ENCODE data around the gene PTPRN2.

The PTPRN2 gene

DNA sequence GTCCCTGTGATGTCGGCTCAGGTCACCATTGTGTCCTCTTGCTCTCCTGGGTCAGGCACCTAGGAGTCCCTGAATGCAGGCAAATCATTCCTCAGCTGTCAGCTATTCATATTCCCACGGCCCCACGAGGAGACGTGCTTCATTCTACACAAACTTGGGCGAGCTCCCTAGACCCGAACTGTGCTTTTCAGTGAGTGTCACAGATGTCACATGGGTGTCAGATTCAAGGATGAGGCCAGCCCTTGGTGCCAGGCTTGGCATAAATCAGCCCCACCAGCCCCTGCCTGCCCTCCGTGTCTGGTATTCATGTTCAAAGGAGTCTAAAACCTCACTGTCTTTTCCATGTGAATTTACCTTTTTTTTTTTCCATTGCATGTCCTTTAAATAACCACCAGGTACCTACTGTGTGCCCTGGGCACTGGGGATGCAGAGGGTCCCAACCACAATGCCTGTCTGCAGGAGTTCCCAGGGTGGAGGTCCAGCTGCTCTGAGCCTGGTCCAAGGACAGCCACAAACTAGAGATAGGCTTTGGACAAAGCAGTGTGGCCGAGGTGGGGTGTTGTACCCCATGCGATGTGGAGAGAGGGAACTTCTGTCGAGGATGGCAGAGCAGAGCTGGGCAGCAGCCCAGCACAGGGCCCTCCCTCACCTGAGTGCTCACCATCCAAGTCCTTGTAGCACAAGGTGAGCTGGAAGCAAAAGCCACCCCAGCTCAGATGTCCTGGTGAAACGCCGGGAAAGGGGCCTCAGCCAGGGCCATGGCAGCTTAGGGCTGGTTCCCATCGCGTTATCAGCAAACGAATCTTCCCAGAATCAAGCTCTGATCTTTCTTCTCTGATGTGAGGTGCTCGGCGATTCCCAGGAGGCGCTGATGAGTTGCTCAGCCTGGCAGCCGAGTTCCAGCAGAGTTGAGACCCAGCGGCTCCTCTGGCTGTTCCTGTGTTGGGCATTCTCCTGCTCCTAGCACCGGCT, 611.9 kb downstream of the PTPRN2 start:
- no peak for ATAC-seq (replicated peaks; ENCODE audit: extremely low read depth, poor library complexity, severe bottlenecking)
- Mint-ChIP-seq H3K27ac (ENCODE audit: low read depth) (no peak overlapping the region), H3K27me3 (peaks cover 23% of the 10 kb centered on the region), H3K36me3 (ENCODE audit: insufficient read depth) (peaks cover 2% of the 10 kb centered on the region), H3K9me3 (no peaks in the 10 kb centered on the region), H3K4me3 (no peak overlapping the region), H3K4me1 (no peaks in the 10 kb centered on the region)
- DNase-seq (ENCODE audit: low spot score in 2 of 2) = no peak

DNA sequence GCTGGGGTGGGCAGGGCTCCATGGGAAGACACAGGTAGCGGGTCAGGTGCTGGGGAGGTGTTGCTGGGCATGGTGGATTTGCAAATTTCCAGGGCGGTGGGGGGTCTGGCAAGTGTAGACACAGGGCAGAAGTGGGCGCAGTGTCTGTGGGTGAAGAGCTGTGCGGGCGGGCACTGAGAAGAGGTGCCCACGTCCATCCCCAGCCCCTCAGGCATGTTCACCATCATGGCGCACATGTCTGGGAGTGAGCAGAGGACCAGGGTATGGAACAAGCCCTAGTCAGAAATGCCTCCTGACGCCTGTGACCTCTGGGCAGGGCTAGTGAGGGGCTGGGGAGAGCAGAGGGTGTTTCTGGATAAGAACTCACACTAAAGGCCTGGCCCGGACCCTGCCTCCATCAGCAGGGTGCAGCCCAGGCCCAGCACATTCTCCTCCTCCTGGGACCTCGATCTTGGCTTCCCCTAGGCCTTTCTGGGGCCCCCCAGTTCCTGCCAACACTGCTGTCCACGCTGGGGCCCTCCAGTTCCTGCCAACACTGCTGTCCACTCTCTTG, 612.9 kb downstream of the PTPRN2 start:
- H3K27me3 Mint-ChIP-seq = peaks cover 23% of the 10 kb centered on the region
- ATAC-seq (replicated peaks; ENCODE audit: extremely low read depth, poor library complexity, severe bottlenecking) = no peak
- no peak for DNase-seq (ENCODE audit: low spot score in 2 of 2)
- H3K9me3 Mint-ChIP-seq = no peaks in the 10 kb centered on the region
- H3K36me3 Mint-ChIP-seq (ENCODE audit: insufficient read depth) = peaks cover 2% of the 10 kb centered on the region
- H3K27ac Mint-ChIP-seq (ENCODE audit: low read depth) = no peak overlapping the region
- no peaks in the 10 kb centered on the region for H3K4me1 Mint-ChIP-seq
- H3K4me3 Mint-ChIP-seq = no peak overlapping the region

DNA sequence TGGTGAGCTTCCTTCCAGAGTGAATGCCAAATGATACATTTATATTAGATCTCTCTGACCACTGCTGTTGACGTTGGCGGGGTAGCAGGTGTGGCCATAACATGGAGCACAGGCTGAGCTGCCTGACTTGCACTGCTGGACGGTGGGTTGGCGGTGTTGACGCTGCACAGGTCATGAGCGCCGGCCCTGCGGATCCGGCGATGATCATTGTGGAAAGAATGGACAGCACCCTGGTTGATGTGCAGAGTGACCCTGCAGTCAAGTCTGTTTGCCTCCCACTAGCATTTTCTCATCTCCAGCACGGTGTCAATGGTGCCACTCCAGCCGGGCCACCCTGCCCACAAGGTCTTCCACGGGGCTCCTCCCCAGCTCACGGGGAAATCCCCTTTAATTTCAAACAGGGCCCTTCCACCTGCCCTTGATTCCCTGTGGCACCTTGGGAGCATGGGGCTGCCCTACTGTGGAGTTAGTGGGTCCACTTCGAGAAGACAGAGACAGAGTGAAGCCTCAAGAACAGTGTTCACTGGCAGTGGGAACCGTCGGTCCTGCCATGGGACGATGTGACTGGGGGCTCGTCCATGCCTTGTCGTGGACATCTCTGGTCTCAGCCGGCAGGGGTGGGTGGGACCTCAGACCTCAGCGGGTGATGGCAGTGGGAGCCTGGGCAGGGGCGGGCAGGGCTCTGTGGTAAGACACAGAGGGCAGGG, 613.5 kb downstream of the PTPRN2 start:
- Mint-ChIP-seq H3K4me1 (no peaks in the 10 kb centered on the region), H3K27ac (ENCODE audit: low read depth) (no peak overlapping the region)

DNA sequence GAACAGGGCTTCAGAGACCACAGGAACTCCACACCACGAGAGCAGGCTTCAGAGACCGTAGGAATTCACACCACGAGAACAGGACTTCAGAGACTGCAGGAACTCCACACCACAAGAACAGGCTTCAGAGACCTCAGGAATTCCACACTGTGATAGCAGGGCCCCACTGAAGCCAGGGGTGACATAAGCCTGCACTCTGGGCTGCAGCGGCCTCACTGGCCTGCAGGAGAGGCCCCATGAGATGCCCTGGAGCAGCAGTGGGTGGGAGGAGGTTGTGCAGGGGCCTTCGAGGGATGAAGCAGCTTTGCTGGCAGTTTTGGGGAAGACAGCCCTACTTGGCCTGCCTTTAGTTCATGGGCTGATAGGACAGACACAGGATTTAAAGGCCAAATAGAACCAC, 614.7 kb downstream of the PTPRN2 start:
- Mint-ChIP-seq H3K36me3 (ENCODE audit: insufficient read depth) (peaks cover 2% of the 10 kb centered on the region), H3K4me3 (no peak overlapping the region), H3K27ac (ENCODE audit: low read depth) (no peak overlapping the region), H3K4me1 (no peaks in the 10 kb centered on the region), H3K9me3 (no peaks in the 10 kb centered on the region), H3K27me3 (peaks cover 23% of the 10 kb centered on the region)
- DNase-seq (ENCODE audit: low spot score in 2 of 2) = no peak
- no peak for ATAC-seq (replicated peaks; ENCODE audit: extremely low read depth, poor library complexity, severe bottlenecking)

More for the DNA sequence above, 613.5 kb downstream of the PTPRN2 start:
- DNase-seq (ENCODE audit: low spot score in 2 of 2) = no peak
- Mint-ChIP-seq H3K36me3 (ENCODE audit: insufficient read depth) (peaks cover 2% of the 10 kb centered on the region), H3K27me3 (peaks cover 23% of the 10 kb centered on the region), H3K9me3 (no peaks in the 10 kb centered on the region), H3K4me3 (no peak overlapping the region)
- ATAC-seq (replicated peaks; ENCODE audit: extremely low read depth, poor library complexity, severe bottlenecking) = no peak

DNA sequence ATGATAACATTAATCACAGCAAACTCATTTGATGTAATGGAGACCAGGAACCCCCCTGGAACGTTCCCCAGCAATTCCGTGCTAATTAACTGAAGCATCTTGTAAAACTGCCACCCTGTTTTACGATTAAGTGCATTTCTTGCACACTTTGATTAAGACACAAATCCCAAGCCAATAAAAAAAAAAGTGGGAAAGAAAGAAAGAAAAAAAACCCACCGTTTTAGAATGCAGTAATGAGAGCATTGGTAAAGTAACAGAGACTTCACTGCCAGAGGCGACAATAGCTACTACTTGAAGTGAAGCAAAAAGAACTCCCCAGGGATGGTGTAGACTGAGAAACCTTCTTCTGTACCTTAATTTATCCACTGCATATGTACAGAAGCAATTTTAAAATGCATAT, 616.1 kb downstream of the PTPRN2 start:
- Mint-ChIP-seq H3K27me3 (peaks cover 13% of the 10 kb centered on the region), H3K27ac (ENCODE audit: low read depth) (no peak overlapping the region), H3K4me3 (no peak overlapping the region), H3K4me1 (no peaks in the 10 kb centered on the region), H3K9me3 (no peaks in the 10 kb centered on the region), H3K36me3 (ENCODE audit: insufficient read depth) (peaks cover 2% of the 10 kb centered on the region)
- DNase-seq (ENCODE audit: low spot score in 2 of 2) = no peak
- no peak for ATAC-seq (replicated peaks; ENCODE audit: extremely low read depth, poor library complexity, severe bottlenecking)

DNA sequence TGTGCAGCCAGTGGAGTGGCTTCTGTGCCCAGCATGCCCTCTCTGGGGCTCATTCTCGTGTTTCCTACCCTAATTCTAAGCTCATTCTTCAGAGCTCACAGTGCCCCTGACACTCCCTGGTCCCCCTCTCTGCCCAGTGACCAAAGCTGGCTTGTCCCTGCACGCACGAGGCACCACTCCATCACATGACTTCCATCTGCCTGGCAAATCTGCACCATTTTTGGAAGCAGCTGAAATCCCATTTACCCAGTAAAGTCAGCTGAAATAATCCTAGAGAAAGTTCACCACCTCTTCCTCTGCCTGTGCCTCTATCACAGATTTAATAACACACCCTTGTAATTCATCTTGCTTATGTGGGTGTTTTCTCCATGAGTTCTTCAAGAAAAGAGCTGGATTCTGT, 616.9 kb downstream of the PTPRN2 start:
- H3K36me3 Mint-ChIP-seq (ENCODE audit: insufficient read depth) = peaks cover 2% of the 10 kb centered on the region
- H3K27me3 Mint-ChIP-seq = peaks cover 6% of the 10 kb centered on the region
- no peak overlapping the region for H3K27ac Mint-ChIP-seq (ENCODE audit: low read depth)
- no peaks in the 10 kb centered on the region for H3K9me3 Mint-ChIP-seq
- H3K4me1 Mint-ChIP-seq = no peaks in the 10 kb centered on the region
- ATAC-seq (replicated peaks; ENCODE audit: extremely low read depth, poor library complexity, severe bottlenecking) = no peak
- H3K4me3 Mint-ChIP-seq = no peak overlapping the region
- DNase-seq (ENCODE audit: low spot score in 2 of 2) = no peak

DNA sequence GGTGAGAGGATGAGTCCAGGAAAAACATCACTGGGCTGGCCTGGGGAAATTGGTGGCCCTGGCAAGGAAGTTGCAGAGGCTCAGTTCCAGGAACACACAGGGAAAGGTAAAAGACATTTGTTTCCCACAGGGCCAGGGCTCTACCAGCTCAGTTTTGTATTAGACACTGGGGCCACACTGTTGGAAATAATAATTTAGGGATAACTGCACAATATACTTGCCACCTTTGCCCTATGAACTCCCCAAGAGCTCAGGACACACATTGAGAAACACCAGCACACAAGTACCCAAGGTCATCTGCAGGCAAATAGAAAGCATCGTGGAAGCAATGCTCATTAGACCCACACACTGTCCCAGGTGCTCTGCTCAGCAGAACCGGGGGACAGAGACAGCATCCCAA, 617.6 kb downstream of the PTPRN2 start:
- Mint-ChIP-seq H3K27ac (ENCODE audit: low read depth) (no peak overlapping the region), H3K9me3 (no peaks in the 10 kb centered on the region)

DNA sequence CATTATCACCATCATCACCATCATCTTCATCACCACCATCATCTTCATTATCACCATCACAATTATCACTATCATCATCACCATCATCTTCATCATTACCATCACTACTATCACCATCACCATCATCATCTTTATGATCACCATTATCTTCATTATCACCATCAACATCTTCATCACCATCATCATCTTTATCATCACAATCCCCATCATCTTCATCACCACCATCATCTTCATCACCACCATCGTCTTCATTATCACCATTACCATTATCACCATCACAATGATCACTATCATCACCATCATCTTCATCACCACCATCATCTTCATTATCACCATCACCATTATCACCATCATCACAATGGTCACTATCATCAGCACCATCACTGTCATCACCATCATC, 621.1 kb downstream of the PTPRN2 start:
- H3K4me1 Mint-ChIP-seq = no peaks in the 10 kb centered on the region
- ATAC-seq (replicated peaks; ENCODE audit: extremely low read depth, poor library complexity, severe bottlenecking) (no peak), DNase-seq (ENCODE audit: low spot score in 2 of 2) (no peak)
- H3K27ac Mint-ChIP-seq (ENCODE audit: low read depth) = no peak overlapping the region
- no peaks in the 10 kb centered on the region for H3K27me3 Mint-ChIP-seq
- no peaks in the 10 kb centered on the region for H3K9me3 Mint-ChIP-seq
- H3K36me3 Mint-ChIP-seq (ENCODE audit: insufficient read depth) = no peaks in the 10 kb centered on the region
- H3K4me3 Mint-ChIP-seq = no peak overlapping the region

More for the DNA sequence above, 617.6 kb downstream of the PTPRN2 start:
- H3K4me1 Mint-ChIP-seq = no peaks in the 10 kb centered on the region
- ATAC-seq (replicated peaks; ENCODE audit: extremely low read depth, poor library complexity, severe bottlenecking) (no peak), DNase-seq (ENCODE audit: low spot score in 2 of 2) (no peak)
- H3K4me3 Mint-ChIP-seq = no peak overlapping the region
- no peaks in the 10 kb centered on the region for H3K27me3 Mint-ChIP-seq
- H3K36me3 Mint-ChIP-seq (ENCODE audit: insufficient read depth) = peaks cover 2% of the 10 kb centered on the region

DNA sequence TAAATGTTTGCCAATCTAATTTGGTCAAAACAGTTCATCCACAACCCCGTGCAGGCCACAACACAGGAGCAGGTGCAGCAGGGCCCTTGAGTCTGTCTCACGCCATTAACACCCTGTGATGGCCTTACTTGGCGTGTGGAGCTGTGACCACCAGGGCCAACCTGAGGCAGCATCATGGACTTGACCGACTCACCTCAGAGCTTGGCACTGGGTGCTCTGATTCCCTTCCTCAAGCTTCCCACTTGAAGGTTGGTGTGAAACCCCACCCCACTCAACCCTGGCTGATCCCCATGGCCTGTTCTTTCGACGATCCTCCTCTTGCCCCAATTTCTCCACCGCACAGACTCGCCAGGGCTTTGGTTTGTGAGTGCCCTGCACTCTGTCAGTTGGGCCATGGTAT, 623.1 kb downstream of the PTPRN2 start:
- no peak for DNase-seq (ENCODE audit: low spot score in 2 of 2)
- H3K9me3 Mint-ChIP-seq = no peaks in the 10 kb centered on the region
- no peak overlapping the region for H3K4me3 Mint-ChIP-seq
- no peak overlapping the region for H3K27ac Mint-ChIP-seq (ENCODE audit: low read depth)
- H3K27me3 Mint-ChIP-seq = peaks cover 9% of the 10 kb centered on the region
- no peaks in the 10 kb centered on the region for H3K36me3 Mint-ChIP-seq (ENCODE audit: insufficient read depth)
- ATAC-seq (replicated peaks; ENCODE audit: extremely low read depth, poor library complexity, severe bottlenecking) = no peak
- H3K4me1 Mint-ChIP-seq = no peaks in the 10 kb centered on the region

DNA sequence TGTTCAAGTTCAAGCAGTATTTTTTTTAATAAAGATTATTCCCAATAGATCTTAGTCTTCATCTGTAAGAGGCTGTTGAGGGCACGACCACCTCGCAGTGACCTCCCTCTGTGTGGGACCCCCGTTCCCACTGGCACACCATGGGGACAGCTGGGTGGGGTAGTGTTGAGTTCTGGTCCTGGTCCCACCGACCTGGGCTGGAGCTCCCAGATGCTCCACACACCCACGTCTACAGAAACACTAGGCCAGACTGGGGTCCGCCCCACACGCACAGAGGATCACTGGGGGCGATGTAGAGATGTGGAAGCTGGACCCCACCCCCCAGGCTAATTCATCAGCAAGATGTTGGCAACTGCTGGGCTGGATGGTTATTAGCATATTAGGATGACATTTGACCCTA, 623.6 kb downstream of the PTPRN2 start:
- Mint-ChIP-seq H3K4me1 (no peaks in the 10 kb centered on the region), H3K27me3 (peaks cover 14% of the 10 kb centered on the region), H3K9me3 (no peaks in the 10 kb centered on the region), H3K27ac (ENCODE audit: low read depth) (no peak overlapping the region), H3K36me3 (ENCODE audit: insufficient read depth) (no peaks in the 10 kb centered on the region), H3K4me3 (no peak overlapping the region)
- ATAC-seq (replicated peaks; ENCODE audit: extremely low read depth, poor library complexity, severe bottlenecking) = no peak
- DNase-seq (ENCODE audit: low spot score in 2 of 2) = no peak

DNA sequence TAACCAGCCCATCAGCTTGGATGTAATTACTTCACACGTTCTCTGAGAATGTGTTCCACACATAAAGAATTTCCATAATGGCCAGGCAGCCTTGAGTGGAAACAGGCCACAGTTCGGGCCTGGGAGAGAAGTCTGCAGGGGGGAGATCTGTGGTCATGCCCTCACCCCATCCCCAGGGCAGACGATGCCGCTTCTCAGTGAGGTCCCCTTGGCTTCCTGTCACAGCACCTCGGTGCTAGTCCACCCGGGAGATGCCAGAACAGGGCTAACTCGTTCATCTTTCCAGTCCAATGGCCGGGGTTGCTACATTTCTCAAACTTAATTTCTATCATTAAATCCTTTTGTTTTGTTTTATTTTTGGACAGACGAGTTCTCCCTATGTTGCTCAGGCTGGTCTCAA, 624.1 kb downstream of the PTPRN2 start:
- Mint-ChIP-seq H3K27ac (ENCODE audit: low read depth) (no peak overlapping the region), H3K36me3 (ENCODE audit: insufficient read depth) (no peaks in the 10 kb centered on the region), H3K4me1 (no peaks in the 10 kb centered on the region), H3K27me3 (peaks cover 17% of the 10 kb centered on the region), H3K4me3 (no peak overlapping the region), H3K9me3 (no peaks in the 10 kb centered on the region)
- DNase-seq (ENCODE audit: low spot score in 2 of 2) (no peak), ATAC-seq (replicated peaks; ENCODE audit: extremely low read depth, poor library complexity, severe bottlenecking) (no peak)

DNA sequence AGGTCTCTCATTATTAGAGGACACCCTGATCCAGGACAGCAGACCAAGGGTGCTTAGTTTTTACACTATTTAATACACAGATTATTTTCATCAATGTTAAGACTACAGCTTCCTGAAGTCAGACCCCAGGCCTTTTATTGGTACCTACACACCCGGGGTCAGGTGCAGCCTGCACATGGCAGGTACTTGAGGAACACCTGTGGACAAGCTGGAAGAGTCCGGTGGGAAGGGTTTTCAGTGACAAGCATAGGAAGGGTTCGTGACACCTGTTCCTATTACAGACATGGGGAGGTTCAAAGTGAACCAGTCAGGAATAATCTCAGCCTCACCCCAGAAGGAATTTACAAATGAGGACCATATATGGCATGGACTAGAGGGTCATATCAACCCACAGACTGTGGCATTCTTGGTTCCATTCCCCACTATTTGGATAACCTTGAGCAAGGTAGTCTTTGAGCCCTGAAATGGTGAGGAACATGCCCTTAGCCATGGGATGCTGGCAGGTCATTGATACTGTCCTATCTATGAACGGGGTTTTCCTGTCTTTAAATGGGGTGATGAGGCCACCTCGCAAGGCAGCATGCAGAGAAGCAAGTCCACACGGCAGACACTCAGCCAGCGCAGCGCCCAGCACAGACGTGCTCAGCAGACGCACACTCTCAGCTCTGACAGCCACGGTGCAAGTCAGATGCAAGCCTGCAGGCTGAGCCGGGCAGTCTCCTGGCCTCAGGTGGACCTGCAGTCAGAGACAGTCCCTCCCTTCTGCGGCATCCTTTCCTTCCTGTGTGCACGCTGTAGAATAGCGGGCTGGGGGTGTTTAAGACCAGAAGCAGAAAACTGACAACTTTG, 624.9 kb downstream of the PTPRN2 start:
- H3K27ac Mint-ChIP-seq (ENCODE audit: low read depth) = no peak overlapping the region
- H3K4me1 Mint-ChIP-seq = no peaks in the 10 kb centered on the region
- ATAC-seq (replicated peaks; ENCODE audit: extremely low read depth, poor library complexity, severe bottlenecking) (no peak), DNase-seq (ENCODE audit: low spot score in 2 of 2) (no peak)
- H3K27me3 Mint-ChIP-seq = peaks cover 17% of the 10 kb centered on the region
- H3K36me3 Mint-ChIP-seq (ENCODE audit: insufficient read depth) = no peaks in the 10 kb centered on the region
- H3K9me3 Mint-ChIP-seq = no peaks in the 10 kb centered on the region
- no peak overlapping the region for H3K4me3 Mint-ChIP-seq

All from central memory CD8-positive, alpha-beta T cell (primary cell).